GM21825 (cell line): ENCODE results near the gene AGBL2.
A peak's percentile ranks its signal among the peaks of the same experiment; 100 is the strongest.
"Not testable (repeated sequence)": the region's sequence is repeated elsewhere in the genome, so short reads cannot be mapped to it uniquely, and the experiment has no call there.

ENCODE experiments used
- ATAC-seq: cut with Tn5 transposase; IDR thresholded peaks from one replicate; pipeline ENCODE4 v1.9.1; 2021; ENCODE audit warnings: mild to moderate bottlenecking, moderate library complexity; ENCODE audit not compliant: unreplicated experiment

The AGBL2 gene

GRCh38 chr11:47691979-47692378 lies 23.2 kb downstream of the AGBL2 start:
- no peak for ATAC-seq

- ATAC-seq: no peak
Measured at GRCh38 chr11:47689480-47689879, 25.7 kb downstream of the AGBL2 start.

DNA sequence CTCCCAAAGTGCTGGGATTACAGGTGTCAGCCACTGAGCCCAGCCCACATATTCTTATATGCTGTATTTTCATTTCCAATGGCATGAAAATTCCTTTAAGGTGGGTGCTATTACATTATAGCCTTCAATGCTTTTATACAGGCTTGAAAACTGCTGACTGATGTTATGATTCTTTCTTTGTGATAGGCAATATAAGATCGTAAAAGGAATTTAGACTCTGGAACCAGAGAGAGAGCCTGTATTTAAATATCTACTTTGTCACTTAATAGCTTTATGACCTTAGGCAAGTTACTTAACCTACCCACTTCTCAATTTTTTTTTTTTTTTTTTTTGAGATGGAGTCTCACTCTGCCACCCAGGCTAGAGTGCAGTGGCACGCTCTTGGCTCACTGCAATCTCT lies 26.2 kb downstream of the AGBL2 start:
- ATAC-seq: no peak

GRCh38 chr11:47688111-47688510 lies 27.1 kb downstream of the AGBL2 start:
- no peak for ATAC-seq

GRCh38 chr11:47686704-47687103 lies 28.5 kb downstream of the AGBL2 start:
- not testable (repeated sequence) for ATAC-seq

DNA sequence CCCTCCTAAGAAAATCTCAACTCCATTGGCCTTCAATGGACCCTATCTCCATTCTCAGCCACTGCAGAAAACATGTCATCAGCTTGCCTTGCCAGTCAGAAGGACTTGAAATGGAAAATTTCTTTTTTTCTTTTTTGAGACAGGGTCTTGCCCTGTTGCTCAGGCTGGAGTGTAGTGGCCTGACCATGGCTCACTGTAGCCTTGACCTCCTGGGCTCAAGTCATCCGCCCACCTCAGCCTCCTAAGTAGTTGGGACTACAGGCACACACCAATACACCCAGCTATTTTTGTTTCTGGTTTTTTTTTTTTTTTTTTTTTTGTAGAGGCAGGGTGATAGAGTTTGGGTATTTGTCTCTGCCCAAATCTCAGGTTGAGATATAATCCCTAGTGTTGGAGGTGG lies 29.0 kb downstream of the AGBL2 start:
- no peak for ATAC-seq

GRCh38 chr11:47675851-47676250 lies 39.3 kb downstream of the AGBL2 start:
- no peak for ATAC-seq

DNA sequence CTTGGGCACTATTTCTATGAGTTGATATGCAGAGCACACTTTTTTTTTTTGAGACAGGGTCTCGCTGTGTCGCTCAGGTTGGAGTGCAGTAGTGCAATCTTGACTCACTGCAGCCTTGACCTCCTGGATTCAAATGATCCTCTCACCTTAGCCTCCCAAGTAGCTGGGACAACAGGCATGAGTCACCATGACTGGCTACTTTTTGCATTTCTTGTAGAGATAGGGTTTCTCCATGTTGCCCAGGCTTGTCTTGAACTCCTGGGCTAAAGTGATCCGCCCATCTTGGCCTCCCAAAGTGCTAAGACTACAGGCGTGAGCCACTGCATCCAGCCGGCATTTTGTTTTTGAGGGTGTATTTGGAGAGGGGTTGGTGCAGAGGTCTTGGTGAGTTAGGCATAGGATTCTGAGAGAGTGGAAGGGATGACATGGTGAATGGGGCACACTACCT lies 42.9 kb downstream of the AGBL2 start:
- ATAC-seq: no peak

DNA sequence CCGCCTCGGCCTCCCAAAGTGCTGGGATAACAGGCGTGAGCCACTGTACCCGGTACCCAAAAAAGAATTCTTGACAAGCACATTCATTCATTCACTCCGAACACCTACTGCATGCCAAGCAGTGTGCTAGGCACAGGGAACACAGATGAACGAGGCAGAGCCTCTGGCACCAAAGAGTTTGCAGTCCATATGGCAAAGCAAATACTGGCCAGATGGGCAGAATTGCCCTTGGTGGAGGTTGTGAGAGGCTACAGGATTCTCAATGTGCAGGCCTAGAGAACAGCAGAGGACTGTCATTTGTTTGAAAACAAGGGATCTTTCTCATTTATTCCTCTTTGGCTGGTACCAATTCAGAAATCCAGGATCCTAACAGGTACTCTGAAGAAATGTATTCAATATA lies 45.3 kb downstream of the AGBL2 start:
- no peak for ATAC-seq

- no peak for ATAC-seq
Measured at GRCh38 chr11:47668665-47669064, 46.5 kb downstream of the AGBL2 start.

DNA sequence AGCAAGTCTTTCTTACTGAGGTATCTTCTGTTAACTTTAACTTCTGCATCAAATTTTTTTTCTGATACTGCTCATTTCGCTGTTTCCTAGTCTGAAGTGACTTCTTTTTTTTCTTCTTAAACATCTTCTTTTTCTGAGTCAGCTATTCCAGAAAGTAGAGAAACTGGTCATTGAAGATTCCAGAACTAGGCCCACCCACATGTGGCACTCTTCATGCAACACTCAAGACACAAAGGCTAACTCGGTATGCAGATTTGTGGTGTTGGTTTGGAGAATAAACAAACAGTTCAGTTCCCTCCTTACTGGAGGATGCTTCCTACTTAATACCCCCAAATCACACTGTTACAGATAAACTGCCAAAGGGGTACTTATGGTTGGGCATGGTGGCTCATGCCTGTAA lies 47.6 kb downstream of the AGBL2 start:
- ATAC-seq: no peak

- ATAC-seq: no peak
Measured at GRCh38 chr11:47667135-47667534, 48.0 kb downstream of the AGBL2 start.

DNA sequence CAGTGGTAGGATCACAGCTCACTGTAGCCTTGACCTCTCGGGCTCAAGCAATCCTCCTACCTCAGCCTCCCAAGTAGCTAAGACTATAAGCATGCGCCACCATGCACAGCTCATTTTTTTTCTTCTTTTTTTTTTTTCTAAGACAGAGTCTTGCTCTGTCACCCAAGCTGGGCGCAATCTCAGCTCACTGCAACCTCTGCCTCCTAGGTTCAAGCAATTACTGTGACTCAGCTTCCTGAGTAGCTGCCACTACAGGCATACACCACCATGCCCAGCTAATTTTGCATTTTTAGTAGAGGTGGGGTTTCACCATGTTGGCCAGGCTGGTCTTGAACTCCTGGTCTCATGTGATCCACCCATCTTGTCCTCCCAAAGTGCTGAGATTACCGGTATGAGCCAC lies 50.2 kb downstream of the AGBL2 start:
- ATAC-seq: not testable (repeated sequence)

GRCh38 chr11:47661245-47661644 lies 53.9 kb downstream of the AGBL2 start:
- no peak for ATAC-seq

DNA sequence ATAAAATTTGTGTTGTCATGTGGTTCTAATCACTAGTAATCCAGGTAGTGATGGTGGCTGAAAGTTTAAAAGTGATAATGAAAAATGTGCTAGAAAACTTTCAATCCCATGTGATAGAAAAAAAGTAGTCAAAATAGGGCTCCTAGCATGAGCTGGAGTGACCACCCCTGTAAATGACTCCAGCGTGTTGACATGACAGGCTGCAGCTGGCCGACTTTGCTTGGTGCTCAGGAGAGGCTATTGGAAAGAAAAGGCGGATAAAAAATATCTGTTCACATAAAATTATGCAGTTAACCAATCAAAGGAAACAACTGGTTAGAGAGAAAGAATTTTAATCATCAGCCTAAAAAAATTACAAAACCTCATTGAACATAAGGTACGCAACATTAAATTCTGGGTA lies 55.9 kb downstream of the AGBL2 start:
- ATAC-seq: no peak

- no peak for ATAC-seq
Measured at GRCh38 chr11:47656260-47656885, 58.8 kb downstream of the AGBL2 start.

DNA sequence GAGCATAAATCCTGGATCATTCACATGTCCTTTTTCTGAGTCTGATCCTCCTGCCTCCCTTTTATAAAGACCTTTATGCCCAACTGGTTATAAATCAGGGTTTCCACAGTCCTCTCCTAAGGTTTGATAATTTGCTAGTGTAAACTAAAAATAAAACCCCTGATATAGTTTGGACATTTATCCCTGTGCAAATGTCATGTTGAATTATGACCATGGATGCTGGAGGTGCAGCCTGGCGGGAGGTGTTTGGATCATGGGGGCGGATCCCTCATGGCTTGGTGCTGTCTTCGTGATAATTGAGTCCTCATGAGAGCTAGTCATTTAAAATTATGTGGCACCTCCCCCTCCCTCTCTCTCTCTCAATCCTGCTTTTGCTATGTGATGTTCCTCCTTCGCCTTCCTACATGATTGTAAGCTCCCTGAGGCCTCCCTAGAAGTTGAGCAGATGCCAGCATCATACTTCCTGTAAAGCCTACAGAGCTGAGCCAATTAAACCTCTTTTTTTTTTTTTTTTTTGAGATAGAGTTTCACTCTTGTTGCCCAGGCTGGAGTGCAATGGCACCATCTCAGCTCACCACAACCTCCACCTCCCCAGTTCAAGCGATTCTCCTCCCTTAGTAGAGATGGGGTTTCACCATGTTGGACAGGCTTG lies 63.2 kb downstream of the AGBL2 start:
- no peak for ATAC-seq

DNA sequence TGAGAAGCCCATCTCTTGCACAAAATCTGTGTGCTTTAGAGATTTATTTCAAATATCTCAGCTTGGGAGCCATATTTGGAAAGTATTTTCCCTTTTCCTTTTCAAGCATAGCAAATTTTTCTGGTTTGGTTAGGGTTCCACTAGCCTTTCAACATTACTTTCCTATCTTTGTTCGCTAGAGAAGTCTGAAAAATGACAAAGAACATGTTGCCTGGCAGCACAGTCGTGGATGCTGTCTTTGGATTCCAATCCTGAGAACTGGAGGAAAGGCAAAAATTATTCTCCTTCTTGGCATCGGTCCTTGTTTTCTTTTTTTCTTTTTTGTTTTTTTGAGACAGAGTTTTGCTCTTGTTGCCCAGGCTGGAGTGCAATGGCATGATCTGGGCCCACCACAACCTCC lies 65.9 kb downstream of the AGBL2 start:
- ATAC-seq: no peak

GRCh38 chr11:47646019-47646418 lies 69.2 kb downstream of the AGBL2 start:
- ATAC-seq: no peak

GRCh38 chr11:47645500-47645899 lies 69.7 kb downstream of the AGBL2 start:
- no peak for ATAC-seq

DNA sequence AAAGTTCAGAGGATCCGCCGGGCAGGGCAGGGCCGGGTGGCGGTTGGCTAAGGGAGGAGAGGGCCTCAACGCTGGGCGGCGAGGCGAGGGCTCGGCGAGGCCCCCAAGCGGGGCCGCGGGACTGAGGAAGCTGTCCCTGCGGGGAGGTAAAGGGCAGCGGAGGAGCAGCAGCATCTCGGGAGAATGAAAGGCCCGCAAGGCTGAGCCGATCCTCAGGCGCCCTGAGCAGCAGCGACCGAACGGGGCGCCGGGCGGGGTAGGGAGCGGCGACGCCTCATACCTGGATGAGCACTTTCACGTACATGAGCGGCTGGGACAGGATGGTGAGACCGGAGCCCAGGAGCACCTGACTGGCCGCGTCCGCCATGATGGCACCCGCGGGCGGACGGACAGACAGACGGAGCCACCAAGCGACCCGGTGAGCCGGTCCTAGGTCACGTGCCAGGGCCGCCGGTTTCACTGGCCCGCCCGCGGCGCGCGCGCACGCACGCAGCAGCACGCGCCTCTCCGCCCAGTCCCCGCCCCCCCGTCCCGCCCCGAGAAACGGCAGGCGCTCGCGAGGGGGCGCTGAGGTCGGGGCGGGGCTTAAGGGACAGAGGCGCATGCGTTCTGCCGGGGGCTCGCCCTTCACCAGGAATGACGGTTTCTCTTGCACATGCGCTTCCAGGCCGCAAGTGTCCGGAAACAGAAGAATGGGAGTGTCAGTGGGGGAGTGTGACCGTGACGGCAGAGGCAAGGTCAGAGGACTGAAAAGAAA lies 72.9 kb downstream of the AGBL2 start, which contains the start of gene MTCH2:
TSS of gene MTCH2 (minus strand) at position 461 of the 757 bp plus-strand sequence. CDS start at position 367, 94 bp downstream.
- peak; percentile 92 for ATAC-seq

- ATAC-seq: no peak
Measured at GRCh38 chr11:47641600-47642098, 73.5 kb downstream of the AGBL2 start.
